ENCODE results near the gene FN1. TPM values are rescaled to one million over a fixed set of nuclear protein-coding genes. Genes with fewer than 3 reads are reported as not detected.

FN1 gene
- total and polyA plus RNA-seq, 2 of the 8 experiments (the other 6 are each of a cell fraction or from before 2014, with no cell fraction given) = 42.9 to 109 TPM

GRCh38 chr2:215332872-215333595, 102.8 kb downstream of the FN1 start:
- DNase-seq (ENCODE audit: low read depth in 1 of 2, low spot score in 2 of 2) (no peak), FAIRE-seq (no peak)
- H2BK5ac ChIP-seq (ENCODE audit: low read depth, low read length) = no peak overlapping the region
- WGBS, 2 experiments (ENCODE audit: extremely low coverage in 1 of 2, insufficient coverage in 1 of 2, insufficient read length in 1 of 2, insufficient replicate concordance in 2 of 2, low coverage in 1 of 2, low lambda C conversion rate in 2 of 2, missing lambda C conversion rate in 1 of 2) = 96% methylated on average over 5 of the region's 5 CpGs; no CpG with 5 or more reads in 1 of the 2 experiments
- no peak overlapping the region for H3K23ac ChIP-seq (ENCODE audit: insufficient read length)
- H3K14ac ChIP-seq (ENCODE audit: insufficient read length) = no peak overlapping the region
- no peak overlapping the region for H4K8ac ChIP-seq (ENCODE audit: extremely low read depth, insufficient read depth, low read length)
- no peak overlapping the region for H4K5ac ChIP-seq (ENCODE audit: insufficient read length, low read depth, low read length)
- H3K79me1 ChIP-seq (ENCODE audit: low read depth, low read length) = no peaks in the 10 kb centered on the region
- H4K91ac ChIP-seq (replicated peaks; ENCODE audit: insufficient read length, low read length) = no peak overlapping the region
- no peak overlapping the region for H2BK120ac ChIP-seq (replicated peaks; ENCODE audit: low read depth, low read length)
- no peak overlapping the region for H2AK5ac ChIP-seq (ENCODE audit: low read depth, low read length)
- H3K27me3 ChIP-seq (replicated peaks in 1 of 4; ENCODE audit: control insufficient read depth in 3 of 4, extremely low read depth in 1 of 4, insufficient read depth in 3 of 4, low read length in 3 of 4) = no peaks in the 10 kb centered on the region
- no peak overlapping the region for H2BK12ac ChIP-seq (ENCODE audit: low read depth, low read length)
- H3K56ac ChIP-seq (replicated peaks; ENCODE audit: insufficient read length, low read depth, low read length) = no peak overlapping the region
- H2AFZ ChIP-seq (ENCODE audit: low read length) = no peak overlapping the region
- peaks cover 3 to 31% of the 10 kb centered on the region in 2 experiments; a peak in 3 of 4 replicates for H3K79me2 ChIP-seq (ENCODE audit: control insufficient read depth in 1 of 2, insufficient read depth in 2 of 2, low read length in 2 of 2)
- H4K20me1 ChIP-seq (replicated peaks in 1 of 2; ENCODE audit: control insufficient read depth in 1 of 2, insufficient read depth in 2 of 2, low read length in 2 of 2) = peaks cover 2 to 5% of the 10 kb centered on the region in 2 experiments
- H3K4me3 ChIP-seq (ENCODE audit: extremely low read depth in 1 of 4, insufficient read depth in 2 of 4, low read depth in 3 of 4, low read length in 4 of 4) = no peak overlapping the region
- no peak overlapping the region for H2BK15ac ChIP-seq (ENCODE audit: low read length)
- no peaks in the 10 kb centered on the region for H3K4me1 ChIP-seq (replicated peaks in 1 of 4; ENCODE audit: control insufficient read depth in 3 of 4, insufficient read depth in 4 of 4, low read length in 3 of 4)
- H3K18ac ChIP-seq (ENCODE audit: extremely low read depth, low read length) = no peak overlapping the region
- ChIA-PET POLR2A (ENCODE audit: partially characterized antibody) (interaction anchor here (0.6 kb wide), 1 partner anchor 673 kb away, joined by 5 read pairs; no protein-coding TSS in a partner anchor), CTCF (ENCODE audit: partially characterized antibody) (interaction anchor here (1.1 to 1.3 kb wide), 2 partner anchors 375 to 563 kb away, joined by 3 read pairs; no protein-coding TSS in a partner anchor)
- H3K9me3 ChIP-seq (ENCODE audit: insufficient read depth in 2 of 2, low read depth in 1 of 2, low read length in 1 of 2) = no peaks in the 10 kb centered on the region
- no peak overlapping the region for H3K9ac ChIP-seq (replicated peaks in 1 of 4; ENCODE audit: extremely low read depth in 1 of 4, low read depth in 3 of 4, low read length in 3 of 4)
- H3K27ac ChIP-seq (ENCODE audit: low read depth, low read length) = no peak overlapping the region
- no peaks in the 10 kb centered on the region; the same call in 1 of the 2 replicates for H3K23me2 ChIP-seq (ENCODE audit: low read depth, low read length)
- no peak overlapping the region for H3K4ac ChIP-seq (replicated peaks; ENCODE audit: insufficient read length, low read depth, low read length)
- H2BK20ac ChIP-seq (ENCODE audit: low read length) = no peak overlapping the region
- no peak overlapping the region for H3K4me2 ChIP-seq (ENCODE audit: insufficient read depth in 1 of 2, low read depth in 2 of 2, low read length in 2 of 2)
- peaks cover 15 to 86% (median 56%) of the 10 kb centered on the region in 4 experiments for H3K36me3 ChIP-seq (ENCODE audit: control insufficient read depth in 2 of 4, insufficient read depth in 4 of 4, low read length in 3 of 4)
- TF ChIP-seq FOSL1 (IDR thresholded peaks at IDR 0.05; ENCODE audit: insufficient read depth, low read depth, low read length) = no peak
- TF ChIP-seq NANOG (IDR thresholded peaks at IDR 0.05; ENCODE audit: insufficient read depth, low read depth, low read length, poor library complexity, severe bottlenecking) = no peak
- no peak for TF ChIP-seq CTBP2 (IDR thresholded peaks at IDR 0.05; ENCODE audit: borderline replicate concordance, insufficient read depth, insufficient read length, low read length)
- TF ChIP-seq TAF1 (IDR thresholded peaks at IDR 0.05; ENCODE audit: low read depth, low read length) = no peak
- TF ChIP-seq JUN (IDR thresholded peaks at IDR 0.05; ENCODE audit: low read depth, low read length) = no peak
- TF ChIP-seq, protein P1, sequence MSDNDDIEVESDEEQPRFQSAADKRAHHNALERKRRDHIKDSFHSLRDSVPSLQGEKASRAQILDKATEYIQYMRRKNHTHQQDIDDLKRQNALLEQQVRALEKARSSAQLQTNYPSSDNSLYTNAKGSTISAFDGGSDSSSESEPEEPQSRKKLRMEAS (IDR thresholded peaks at IDR 0.05) = no peak
- no peak for TF ChIP-seq CHD2 (IDR thresholded peaks at IDR 0.05; ENCODE audit: low read length)
- no peak for TF ChIP-seq BCL11A (IDR thresholded peaks at IDR 0.05; ENCODE audit: low read depth in 2 of 2, low read length in 2 of 2)
- no peak for TF ChIP-seq EP300 (IDR thresholded peaks at IDR 0.05; ENCODE audit: borderline replicate concordance in 1 of 2, low read depth in 2 of 2, low read length in 2 of 2)
- TF ChIP-seq CBX8 (IDR thresholded peaks at IDR 0.05; ENCODE audit: borderline replicate concordance, low read depth, low read length) = no peak
- no peak for TF ChIP-seq EGR1 (IDR thresholded peaks at IDR 0.05; ENCODE audit: borderline replicate concordance, low read depth, low read length)
- TF ChIP-seq KDM4A (IDR thresholded peaks at IDR 0.05; ENCODE audit: low read depth, low read length, severe bottlenecking) = no peak
